Pancreas (tissue), 10 donors: Measurements from ENCODE around the gene DDX5. TPM values are rescaled to one million over a fixed set of nuclear protein-coding genes. Genes with fewer than 3 reads are reported as not detected.

Source experiments
- ATAC-seq, 4 donors: fragments of 200-7000 bp; cut with Tn5 transposase; one replicate each; pipeline versions ENCODE4 v1.8.0 to v1.9.1; 2020; ENCODE audit warnings: mild to moderate bottlenecking in 4 of 4, moderate library complexity in 4 of 4
- DNase-seq, 6 donors: peaks; one replicate each; pipeline ENCODE4 v3.0.0-alpha.2; 2020
- FAIRE-seq: peaks from 2 replicates; lab custom pipeline; 2012; peaks lifted over from hg19 to GRCh38; lab: Jason Lieb, UNC
- H3K27ac ChIP-seq, 4 donors: fragments of 200-600 bp; sonication (generic); 1 replicate in 3 of 4; 2 replicates in 1 of 4; pipeline versions ENCODE4 v1.5.0 to v1.8.0; 2020
- H3K27me3 ChIP-seq, 4 donors: fragments of 200-600 bp; one replicate each; pipeline ENCODE4 v1.8.0; 2021
- H3K36me3 ChIP-seq, 3 donors: fragments of 200-600 bp; sonication (generic) in 1 of 3; one replicate each; pipeline versions ENCODE4 v1.5.0 to v1.8.0; 2020 to 2021
- H3K4me1 ChIP-seq, 3 donors: fragments of 200-600 bp; one replicate each; pipeline ENCODE4 v1.8.0; 2021
- H3K4me3 ChIP-seq, 4 donors: fragments of 200-600 bp; sonication (generic) in 2 of 4; one replicate each; pipeline versions ENCODE4 v1.5.0 to v1.8.0; 2020 to 2021
- H3K9me3 ChIP-seq, 4 donors: fragments of 200-600 bp; one replicate each; pipeline ENCODE4 v1.8.0; 2021
- WGBS, 2 donors: extraction: QIAGEN DNeasy Blood & Tissue Kit; methylation state at CpG; one replicate each; pipeline ENCODE4 v1.1.7; 2013; 5-methylcytosine and 5-hydroxymethylcytosine counted together
- intact Hi-C, 3 donors: fragments of 100-400 bp; cut with DNase I; formaldehyde crosslinking; loops; one replicate each; pipeline versions ENCODE4 v1.11.1 to v1.14.2; 2022
- polyA plus RNA-seq, 2 donors: library from polyadenylated mRNA; stranded (reverse); fragments of 200-250 nt; gene quantifications; one replicate each; pipeline ENCODE4 v1.2.3, GENCODE V29; 2013
- total RNA-seq, 6 donors: library from RNA; stranded (reverse); fragmentation: NEBNext Ultra II Directional in 4 of 6; extraction: Animal tissue kit (Norgen Biotek cat#: 25700) in 4 of 6; gene quantifications; one replicate each; pipeline versions ENCODE4 v1.2.1 to v1.2.4, GENCODE V29; 2021 to 2023
- TF ChIP-seq, protein P1 (sequence below), 4 donors: fragments of 200-600 bp; sonication (generic) in 3 of 4; IDR thresholded peaks; one replicate each; pipeline versions ENCODE4 v1.5.0 to v1.8.0; 2021; ENCODE audit warnings: antibody characterized with exemption in 4 of 4
- donor health status: healthy with polysubstance abuse.
- donor health status: DM: no; HTN: no; CAD: no; lungs with moderate emphysema.
- donor health status: DM: no; HTN: no; CAD: no.
- donor health status: control.
- donor health status: control.
- donor health status: Bipolar disorder and iron deficiency.
- donor health status: DM: yes; HTN: yes; CAD: no.
- donor health status: DM: no; HTN: no; CAD: no.
- donor health status: DM: no; HTN: no; CAD: no.
- donor health status: DM: yes; HTN: yes; CAD: no.

Gene DDX5
- total and polyA plus RNA-seq, 8 donors = 145 to 398 (median 229) TPM

DNA sequence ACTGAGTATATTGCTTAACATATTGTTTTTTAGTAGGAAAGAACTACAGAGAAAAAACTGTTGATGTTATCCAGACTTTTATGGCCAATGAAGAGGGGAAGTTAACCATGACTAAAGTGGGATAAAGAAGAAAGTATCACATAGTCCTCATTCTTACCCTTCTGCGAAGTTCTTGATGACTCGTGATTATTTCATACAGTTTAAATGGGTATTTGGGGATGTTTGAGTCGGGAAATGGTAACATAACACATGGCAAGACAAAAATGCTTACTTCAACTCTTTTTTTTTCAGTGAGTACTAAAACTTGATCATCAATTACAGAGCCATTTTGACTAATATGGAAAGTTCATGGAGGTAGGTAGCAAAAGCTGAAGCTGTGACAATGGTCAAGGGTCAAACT lies 14.1 kb downstream of the DDX5 start:
- Histone ChIP-seq H3K4me3 (no peak overlapping the region), H3K4me1 (peaks cover 0 to 18% (median 8%) of the 10 kb centered on the region in 3 donors), H3K9me3 (no peaks in the 10 kb centered on the region), H3K36me3 (peaks cover 0 to 15% (median 0%) of the 10 kb centered on the region in 3 donors), H3K27ac (no peak overlapping the region), H3K27me3 (no peaks in the 10 kb centered on the region)
- intact Hi-C loops = no loop called here
- ATAC-seq = no peak
- WGBS, 2 donors = 86 to 88% methylated on average over 3 of the region's 3 CpGs
- no peak for FAIRE-seq
- no peak for DNase-seq
- TF ChIP-seq, protein P1, sequence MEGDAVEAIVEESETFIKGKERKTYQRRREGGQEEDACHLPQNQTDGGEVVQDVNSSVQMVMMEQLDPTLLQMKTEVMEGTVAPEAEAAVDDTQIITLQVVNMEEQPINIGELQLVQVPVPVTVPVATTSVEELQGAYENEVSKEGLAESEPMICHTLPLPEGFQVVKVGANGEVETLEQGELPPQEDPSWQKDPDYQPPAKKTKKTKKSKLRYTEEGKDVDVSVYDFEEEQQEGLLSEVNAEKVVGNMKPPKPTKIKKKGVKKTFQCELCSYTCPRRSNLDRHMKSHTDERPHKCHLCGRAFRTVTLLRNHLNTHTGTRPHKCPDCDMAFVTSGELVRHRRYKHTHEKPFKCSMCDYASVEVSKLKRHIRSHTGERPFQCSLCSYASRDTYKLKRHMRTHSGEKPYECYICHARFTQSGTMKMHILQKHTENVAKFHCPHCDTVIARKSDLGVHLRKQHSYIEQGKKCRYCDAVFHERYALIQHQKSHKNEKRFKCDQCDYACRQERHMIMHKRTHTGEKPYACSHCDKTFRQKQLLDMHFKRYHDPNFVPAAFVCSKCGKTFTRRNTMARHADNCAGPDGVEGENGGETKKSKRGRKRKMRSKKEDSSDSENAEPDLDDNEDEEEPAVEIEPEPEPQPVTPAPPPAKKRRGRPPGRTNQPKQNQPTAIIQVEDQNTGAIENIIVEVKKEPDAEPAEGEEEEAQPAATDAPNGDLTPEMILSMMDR (IDR thresholded peaks at IDR 0.05) = no peak

DNA sequence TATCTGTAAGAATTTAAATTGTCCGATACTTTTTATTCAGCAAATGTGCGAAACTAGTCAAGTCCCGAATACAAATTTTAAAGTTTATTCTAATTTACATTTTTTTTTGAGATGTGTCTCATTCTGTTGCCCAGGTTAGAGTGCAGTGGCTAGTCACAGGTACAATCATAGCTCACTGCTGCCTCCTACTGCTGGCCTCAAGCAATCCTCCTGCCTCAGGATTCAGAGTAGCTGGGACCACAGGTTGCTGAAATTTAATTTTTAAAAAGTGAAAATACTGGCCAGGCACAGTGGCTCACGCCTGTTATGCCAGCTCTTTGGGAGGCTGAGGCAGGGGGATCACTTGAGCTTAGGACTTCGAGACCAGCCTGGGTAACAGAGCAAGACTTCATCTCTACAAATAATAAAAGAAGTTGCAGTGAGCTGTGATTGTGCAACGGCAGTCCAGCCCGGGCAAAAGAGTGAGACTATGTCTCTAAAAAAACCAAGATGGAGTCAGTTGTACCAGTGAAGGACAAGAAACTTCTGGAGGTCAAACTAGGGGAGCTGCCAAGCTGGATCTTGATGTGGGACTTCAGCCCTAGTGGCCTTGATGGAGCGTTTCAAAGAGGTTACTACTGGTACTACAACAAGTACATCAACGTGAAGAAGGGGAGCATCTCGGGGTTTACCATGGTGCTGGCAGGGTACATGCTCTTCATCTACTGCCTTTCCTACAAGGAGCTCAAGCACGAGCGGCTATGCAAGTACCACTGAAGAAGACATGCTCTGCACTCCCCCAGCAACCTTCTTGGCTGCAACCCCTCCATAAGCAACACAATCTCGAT lies 14.8 kb downstream of the DDX5 start:
- peaks cover 0 to 15% (median 0%) of the 10 kb centered on the region in 3 donors for H3K36me3 ChIP-seq
- H3K27me3 ChIP-seq = no peaks in the 10 kb centered on the region
- peak in 3 of 4 donors; percentile 56 to 65 (median 62) for ATAC-seq
- WGBS, 2 donors = 89 to 91% methylated on average over 13 of the region's 13 CpGs
- no peak overlapping the region for H3K27ac ChIP-seq
- peaks cover 0 to 18% (median 8%) of the 10 kb centered on the region in 3 donors for H3K4me1 ChIP-seq
- no peak for DNase-seq
- no peak overlapping the region for H3K4me3 ChIP-seq
- H3K9me3 ChIP-seq = no peaks in the 10 kb centered on the region
- TF ChIP-seq, protein P1 (IDR thresholded peaks at IDR 0.05) = peak in 1 of 4 donors; percentile 14
- no peak for FAIRE-seq
- intact Hi-C loops = no loop called here

DNA sequence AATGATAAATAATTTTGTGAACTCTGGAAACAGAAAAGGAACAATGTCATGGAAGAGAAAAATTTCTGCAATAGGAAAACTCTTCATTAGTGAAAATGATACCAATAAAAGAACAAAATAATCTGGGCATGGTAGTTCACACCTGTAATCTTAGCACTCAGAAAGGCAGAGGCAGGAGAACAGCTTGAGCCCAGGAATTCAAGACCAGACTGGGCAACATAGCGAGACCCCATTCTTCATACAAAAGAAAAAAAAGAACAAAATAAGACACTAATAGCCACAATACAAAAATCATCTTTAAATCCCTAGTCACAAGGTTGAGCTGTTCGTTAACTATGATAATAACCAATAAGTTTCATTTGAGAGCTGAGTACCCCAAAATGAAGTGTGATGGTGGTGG lies 17.8 kb downstream of the DDX5 start:
- Histone ChIP-seq H3K27ac (no peak overlapping the region), H3K9me3 (no peaks in the 10 kb centered on the region), H3K27me3 (no peaks in the 10 kb centered on the region), H3K4me1 (no peaks in the 10 kb centered on the region), H3K36me3 (peaks cover 0 to 19% (median 0%) of the 10 kb centered on the region in 3 donors), H3K4me3 (no peak overlapping the region)
- WGBS, 2 donors = 94 to 97% methylated on average over 2 of the region's 2 CpGs
- intact Hi-C loops = no loop called here
- DNase-seq = no peak
- no peak for ATAC-seq
- TF ChIP-seq, protein P1 (IDR thresholded peaks at IDR 0.05) = no peak
- FAIRE-seq = no peak

DNA sequence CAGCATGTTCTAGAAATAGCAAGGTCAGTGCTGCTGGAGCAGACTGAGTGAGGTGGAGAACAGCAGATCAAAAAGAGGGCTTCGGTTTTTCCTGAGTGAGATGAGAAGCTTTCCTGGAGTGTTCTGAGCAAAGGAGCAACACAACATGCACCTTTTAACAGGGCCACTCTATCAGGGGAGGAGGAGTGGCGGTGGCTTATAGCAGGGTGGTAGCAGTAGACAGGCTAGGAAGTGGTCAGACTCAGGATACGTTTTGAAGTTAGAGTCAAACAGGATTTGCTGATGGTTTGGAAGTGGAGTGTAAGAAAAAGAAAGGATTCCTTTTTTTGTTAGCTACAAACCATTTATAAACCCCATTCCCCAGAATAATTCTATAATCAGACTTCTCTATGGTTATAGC lies 21.7 kb downstream of the DDX5 start:
- no peaks in the 10 kb centered on the region for H3K27me3 ChIP-seq
- no peak for ATAC-seq
- no peak overlapping the region for H3K4me3 ChIP-seq
- TF ChIP-seq, protein P1 (IDR thresholded peaks at IDR 0.05) = no peak
- H3K9me3 ChIP-seq = no peaks in the 10 kb centered on the region
- no peak overlapping the region for H3K27ac ChIP-seq
- no peak for DNase-seq
- FAIRE-seq = no peak
- H3K4me1 ChIP-seq = no peaks in the 10 kb centered on the region
- intact Hi-C loops = no loop called here
- 90 to 92% methylated on average over 3 of the region's 3 CpGs for WGBS, 2 donors
- peaks cover 0 to 26% (median 0%) of the 10 kb centered on the region in 3 donors for H3K36me3 ChIP-seq

DNA sequence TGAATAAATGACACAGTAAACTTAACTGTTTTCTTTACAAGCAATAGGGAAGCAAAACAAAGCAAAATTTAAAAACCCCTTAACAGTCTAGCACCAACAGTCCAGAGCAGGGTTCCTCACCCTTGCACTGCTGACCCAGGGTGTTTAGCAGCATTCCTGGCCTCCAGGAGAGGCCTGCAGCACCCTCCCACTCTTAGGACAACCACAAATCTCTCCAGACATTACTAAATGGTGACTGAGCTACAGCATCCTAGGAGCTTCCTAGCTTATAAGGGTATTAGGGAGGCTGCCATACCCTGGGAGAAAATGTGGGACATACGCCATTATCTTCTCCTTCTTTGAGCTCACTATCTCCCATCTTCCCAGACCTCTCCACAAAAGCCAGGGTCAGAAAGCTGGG lies 25.1 kb downstream of the DDX5 start:
- peaks cover 0 to 40% (median 0%) of the 10 kb centered on the region in 3 donors for H3K36me3 ChIP-seq

More for the DNA sequence above, 25.1 kb downstream of the DDX5 start:
- Histone ChIP-seq H3K9me3 (no peaks in the 10 kb centered on the region), H3K27ac (no peak overlapping the region), H3K27me3 (no peaks in the 10 kb centered on the region), H3K4me1 (no peaks in the 10 kb centered on the region), H3K4me3 (no peak overlapping the region)
- TF ChIP-seq, protein P1 (IDR thresholded peaks at IDR 0.05) = no peak
- DNase-seq (no peak), ATAC-seq (no peak), FAIRE-seq (no peak)
- WGBS, 2 donors = 95 to 100% methylated on average over 1 of the region's 1 CpG
- intact Hi-C loops = no loop called here
